ENCODE data around the gene TSPAN19.

TSPAN19 gene

GRCh38 chr12:85000729-85001128, 35.3 kb downstream of the TSPAN19 start:
- DNase-seq (ENCODE audit: low read depth), result no peak

DNA sequence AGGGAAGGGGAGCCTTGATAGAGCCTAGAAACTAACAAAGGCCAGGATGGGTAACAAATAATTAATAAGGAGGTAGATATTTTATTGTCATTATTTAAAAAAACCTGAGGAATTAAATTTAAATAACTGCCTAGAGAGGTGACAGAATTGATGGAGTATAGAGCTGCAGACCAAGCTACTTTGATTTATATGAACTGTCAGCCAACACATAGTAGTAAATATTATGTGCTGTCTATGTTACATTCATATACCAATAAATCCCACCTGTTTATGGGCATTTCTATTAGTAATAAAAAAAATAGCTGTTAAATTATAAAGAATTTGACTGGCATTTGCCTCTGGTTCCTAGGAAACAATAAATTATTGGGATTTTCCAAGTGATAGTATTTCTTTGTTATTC, 37.7 kb downstream of the TSPAN19 start:
- DNase-seq (ENCODE audit: low read depth), result no peak

DNA sequence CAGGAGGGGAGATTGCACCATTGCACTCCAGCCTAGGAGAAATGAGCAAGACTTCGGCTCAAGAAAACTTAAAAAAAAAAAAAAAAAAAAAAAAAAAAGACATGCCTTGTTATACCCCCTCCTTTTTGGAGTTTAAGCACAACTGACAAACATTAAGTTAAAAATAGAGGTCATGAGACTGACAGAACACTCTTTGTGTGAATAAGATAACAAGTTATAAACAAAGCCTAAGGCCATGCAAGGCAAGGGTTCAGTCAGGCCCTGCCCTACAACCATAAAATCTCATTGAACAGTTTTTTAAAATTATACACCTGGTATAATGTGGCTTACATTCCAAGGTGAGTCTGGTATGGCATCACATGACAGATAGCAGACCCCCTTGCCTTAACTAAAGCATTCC, 39.3 kb downstream of the TSPAN19 start:
- no peak for DNase-seq (ENCODE audit: low read depth)

- no peak for DNase-seq (ENCODE audit: low read depth)
These were observed 40.4 kb downstream of the TSPAN19 start for GRCh38 chr12:84995641-84996040.

DNA sequence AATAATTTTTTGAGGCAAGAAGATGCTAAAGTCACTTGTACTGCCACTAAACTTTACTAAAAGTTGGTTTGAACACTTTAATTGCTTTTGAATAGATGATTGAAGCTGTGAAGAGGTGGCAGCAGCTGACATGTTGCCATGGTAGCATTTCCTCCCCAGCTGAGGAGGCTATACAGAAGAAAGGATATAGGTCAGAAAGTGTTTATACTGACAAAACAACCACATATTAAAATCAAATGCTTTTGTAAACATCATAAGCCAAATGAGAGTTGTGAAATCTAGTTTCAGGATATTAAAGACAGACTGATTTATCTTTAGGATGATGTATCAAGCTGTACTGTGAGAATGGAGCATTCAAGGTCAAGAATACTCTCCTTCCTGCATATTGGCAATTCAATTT, 41.7 kb downstream of the TSPAN19 start:
- no peak for DNase-seq (ENCODE audit: low read depth)

DNA sequence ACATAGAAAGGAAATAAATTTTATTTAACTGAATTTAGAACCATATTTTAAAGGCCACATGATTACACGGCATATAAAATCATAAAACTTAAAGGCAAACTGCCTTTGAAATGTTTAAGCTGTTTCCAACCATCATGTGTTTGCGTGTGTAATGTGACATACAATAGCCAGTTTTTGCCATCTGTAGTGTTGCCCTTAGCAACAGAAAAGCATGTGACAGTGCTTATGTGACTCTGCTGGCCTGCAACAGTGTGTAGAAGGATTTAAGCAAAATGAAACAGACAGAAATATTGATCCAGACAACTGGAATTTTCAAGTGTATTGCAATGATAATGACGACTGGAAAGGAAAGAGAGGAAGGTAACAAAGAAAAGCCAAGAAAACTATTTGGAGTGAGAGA, 49.5 kb downstream of the TSPAN19 start:
- DNase-seq (ENCODE audit: low read depth), result no peak

DNA sequence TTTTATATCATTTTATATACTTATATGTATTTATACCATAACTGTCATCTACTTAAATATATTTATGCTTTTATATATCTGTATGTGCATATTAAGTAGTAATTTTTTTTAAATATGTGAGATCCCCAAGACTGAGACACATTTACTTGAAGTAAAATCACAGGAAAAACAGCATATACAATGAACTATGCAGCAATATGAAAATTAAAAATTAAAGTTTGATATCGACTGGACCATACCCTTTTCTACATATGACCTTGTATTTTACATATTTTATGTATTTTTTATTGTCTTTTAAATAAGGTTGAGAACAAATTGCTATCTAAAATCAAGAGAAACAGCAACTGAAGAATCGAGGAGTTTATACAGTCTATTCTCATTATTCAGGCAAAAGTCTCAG, 50.0 kb downstream of the TSPAN19 start:
- DNase-seq (ENCODE audit: low read depth), result no peak

DNA sequence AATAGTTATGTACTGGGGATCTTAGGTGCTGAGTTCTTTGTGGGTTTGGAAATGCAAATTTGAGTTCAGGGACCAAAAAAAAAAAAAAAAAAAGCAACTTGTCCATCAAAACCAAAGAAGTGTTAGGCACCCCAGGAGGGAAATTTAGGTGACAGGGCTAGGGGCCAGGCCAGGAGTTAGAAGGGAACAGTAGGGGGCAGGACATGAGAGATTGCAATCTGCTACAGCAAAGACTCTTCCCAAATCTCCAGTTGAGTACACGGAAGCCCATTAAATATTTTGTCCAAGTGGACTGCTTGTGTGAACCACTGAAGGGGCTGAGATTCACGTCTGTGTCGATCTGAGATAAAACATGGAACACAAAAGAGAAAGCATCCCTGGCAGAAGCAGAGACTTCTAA, 52.8 kb downstream of the TSPAN19 start:
- DNase-seq (ENCODE audit: low read depth), result no peak

GRCh38 chr12:84982888-84983287, 53.2 kb downstream of the TSPAN19 start:
- DNase-seq (ENCODE audit: low read depth), result no peak

- no peak for DNase-seq (ENCODE audit: low read depth)
These were observed 57.2 kb downstream of the TSPAN19 start for GRCh38 chr12:84978921-84979320.

GRCh38 chr12:84976133-84976532, 59.9 kb downstream of the TSPAN19 start:
- DNase-seq (ENCODE audit: low read depth), result no peak

DNA sequence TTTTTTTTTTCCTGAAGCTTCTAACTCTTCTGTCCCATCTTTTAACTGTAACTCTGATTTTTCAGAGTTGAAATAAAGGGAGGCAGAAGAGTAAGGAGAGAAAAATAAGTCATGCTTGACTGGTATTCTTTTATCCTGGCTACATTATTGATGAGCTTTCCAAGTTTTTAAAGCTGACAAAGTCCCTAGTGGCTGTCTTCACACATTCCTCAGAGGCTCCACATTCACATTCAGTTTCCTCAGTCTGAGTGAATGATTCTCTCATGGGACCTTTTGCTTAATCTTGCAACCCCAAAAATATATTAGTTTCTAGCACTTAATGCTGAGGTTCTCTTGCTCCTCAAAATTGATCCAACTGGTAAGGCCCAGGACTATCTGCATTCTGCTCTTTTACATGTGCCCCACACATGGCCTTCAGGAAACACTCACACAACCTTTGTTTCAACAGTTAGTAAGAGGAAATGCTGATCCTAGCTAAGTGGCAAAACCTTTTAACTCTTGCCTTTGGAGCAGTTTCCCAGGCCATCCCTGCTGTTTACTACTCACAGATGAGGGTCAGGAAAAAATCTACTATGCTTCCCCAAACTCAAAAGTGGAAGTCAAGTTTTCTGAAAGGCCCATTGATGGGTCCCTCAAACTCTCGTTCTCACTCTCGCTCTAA, 61.8 kb downstream of the TSPAN19 start:
- DNase-seq (ENCODE audit: low read depth), result no peak

DNA sequence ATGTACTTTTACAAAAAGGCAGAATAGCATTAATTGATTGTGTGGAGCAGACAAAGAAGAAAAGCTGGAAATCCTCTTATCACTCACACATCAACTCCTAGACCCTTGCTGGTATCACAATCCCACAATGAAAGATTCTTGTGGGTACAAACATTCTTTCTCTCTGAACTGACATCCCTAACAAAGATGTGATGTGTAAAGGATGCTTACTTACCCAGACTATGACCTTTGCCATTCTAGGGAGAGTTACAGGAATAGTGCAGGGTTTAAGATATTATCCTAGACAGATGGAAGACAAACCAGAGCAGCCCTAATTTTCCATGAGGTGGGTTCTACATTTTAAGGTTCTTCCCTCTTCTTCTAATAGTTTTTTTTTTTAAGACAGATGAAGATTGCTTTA, 63.1 kb downstream of the TSPAN19 start:
- no peak for DNase-seq (ENCODE audit: low read depth)

GRCh38 chr12:84969226-84969625, 66.9 kb downstream of the TSPAN19 start:
- no peak for DNase-seq (ENCODE audit: low read depth)

Data from CMK (cell line).